NCI-H146 (cell line): ENCODE data around the gene MED15.

Experiments
- DNase-seq: peaks from one replicate; lab custom pipeline; 2025; lab: John Stamatoyannopoulos, UW

The MED15 gene

DNA sequence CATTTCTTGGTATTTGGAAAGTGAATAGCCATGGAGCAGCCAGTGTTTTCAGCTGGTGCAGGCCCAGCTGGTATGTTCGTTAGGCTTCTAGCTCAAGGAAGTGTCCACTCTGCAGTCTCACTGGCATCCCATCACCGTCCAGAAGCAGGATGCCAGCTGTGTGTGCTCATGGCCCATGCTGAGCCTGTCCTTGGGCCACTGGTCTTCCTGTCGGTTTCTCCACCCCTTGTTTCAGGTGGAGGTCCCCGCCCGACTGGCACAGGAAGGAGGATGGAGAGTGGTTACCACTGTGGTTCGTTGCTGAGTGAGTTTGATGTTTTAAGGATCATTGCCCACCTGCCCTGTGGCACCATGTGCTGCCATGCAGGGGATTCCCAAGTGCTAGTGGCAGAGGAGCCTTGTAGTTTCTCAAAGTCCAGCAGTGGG lies 63.7 kb downstream of the MED15 start:
- DNase-seq, result no peak

DNA sequence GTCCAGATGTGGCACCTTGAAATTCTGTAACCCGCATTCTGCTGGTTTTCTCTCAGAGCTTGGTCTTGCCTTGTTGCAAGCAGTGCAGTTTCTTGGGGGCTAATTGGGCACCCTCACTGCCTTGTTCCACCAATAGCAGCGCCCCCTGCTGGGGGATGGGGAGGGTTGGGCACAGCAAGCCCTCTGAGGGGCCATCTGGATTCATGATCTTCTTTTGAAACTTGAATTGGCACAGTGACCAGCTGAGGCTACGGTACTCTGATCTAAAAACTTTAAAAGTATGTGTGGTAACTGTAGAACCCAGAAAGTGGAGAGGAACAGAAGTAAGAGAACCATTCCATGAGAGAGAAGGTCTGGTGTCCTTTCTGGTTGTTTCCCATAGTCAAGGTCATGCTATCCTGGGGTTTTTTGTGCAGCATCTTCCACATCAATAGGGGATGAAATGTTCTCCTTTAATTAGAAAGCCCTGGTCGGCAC lies 64.2 kb downstream of the MED15 start:
- no peak for DNase-seq

DNA sequence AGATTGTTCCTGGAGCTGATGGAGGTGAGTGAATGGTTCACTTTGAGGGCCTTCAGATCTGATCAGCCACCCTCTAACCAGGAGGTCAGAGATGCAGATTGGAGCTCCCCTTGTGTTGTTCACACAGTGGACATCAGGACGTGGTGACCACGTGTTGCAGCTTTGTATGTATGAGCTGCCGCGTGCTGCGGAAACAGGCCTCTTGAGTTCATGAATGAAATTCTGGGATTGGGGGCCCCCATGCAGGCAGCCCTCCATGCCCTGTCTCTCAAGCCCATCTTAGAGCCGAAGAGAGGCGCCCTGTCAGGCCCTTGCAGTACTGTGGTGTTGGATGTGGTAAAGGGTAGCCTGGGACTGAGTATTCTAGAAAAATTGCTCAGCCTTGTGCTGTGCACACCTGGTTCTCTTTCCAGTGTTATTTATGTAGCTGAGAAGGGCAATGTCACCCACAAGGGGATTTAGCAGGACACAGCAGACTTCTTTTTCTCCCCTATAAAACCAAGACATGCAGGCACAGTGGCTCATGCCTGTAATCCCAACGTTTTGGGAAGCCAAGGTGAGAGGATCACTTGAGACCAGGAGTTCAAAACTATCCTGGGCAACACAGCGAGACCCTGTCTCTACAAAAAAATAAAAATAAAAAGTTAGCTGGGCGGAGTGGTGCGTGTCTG lies 64.9 kb downstream of the MED15 start:
- DNase-seq, result no peak

DNA sequence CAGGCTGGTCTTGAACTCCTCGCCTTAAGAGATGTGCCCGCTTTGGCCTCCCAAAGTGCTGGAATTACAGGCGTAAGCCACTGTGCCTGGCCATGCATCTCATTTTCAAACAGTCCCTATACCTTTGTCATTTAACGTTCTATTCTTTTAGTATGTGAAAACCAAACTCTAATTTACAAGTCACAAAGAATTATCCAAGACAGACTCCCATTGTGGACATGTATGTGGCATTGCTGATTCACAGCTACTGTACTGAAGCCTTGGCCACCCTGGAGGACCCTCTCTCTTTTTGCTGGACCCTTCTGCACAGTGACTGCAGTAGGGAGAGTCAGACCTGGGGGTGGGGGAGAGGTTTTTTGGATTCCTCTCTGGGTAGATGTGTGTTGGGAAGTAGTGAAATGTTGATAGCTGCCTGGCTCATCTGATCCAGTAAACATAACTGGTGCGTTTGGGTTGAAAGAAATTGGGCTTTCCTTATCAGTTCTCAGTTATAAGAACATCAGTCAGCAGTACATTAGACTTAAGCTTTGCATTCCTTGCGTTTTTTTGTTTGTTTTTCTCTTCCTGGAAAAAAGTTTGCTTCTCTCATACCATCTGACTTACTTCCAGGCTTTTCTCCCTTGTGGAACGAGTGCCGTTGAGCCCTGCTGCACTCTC lies 65.9 kb downstream of the MED15 start:
- DNase-seq, result no peak

DNA sequence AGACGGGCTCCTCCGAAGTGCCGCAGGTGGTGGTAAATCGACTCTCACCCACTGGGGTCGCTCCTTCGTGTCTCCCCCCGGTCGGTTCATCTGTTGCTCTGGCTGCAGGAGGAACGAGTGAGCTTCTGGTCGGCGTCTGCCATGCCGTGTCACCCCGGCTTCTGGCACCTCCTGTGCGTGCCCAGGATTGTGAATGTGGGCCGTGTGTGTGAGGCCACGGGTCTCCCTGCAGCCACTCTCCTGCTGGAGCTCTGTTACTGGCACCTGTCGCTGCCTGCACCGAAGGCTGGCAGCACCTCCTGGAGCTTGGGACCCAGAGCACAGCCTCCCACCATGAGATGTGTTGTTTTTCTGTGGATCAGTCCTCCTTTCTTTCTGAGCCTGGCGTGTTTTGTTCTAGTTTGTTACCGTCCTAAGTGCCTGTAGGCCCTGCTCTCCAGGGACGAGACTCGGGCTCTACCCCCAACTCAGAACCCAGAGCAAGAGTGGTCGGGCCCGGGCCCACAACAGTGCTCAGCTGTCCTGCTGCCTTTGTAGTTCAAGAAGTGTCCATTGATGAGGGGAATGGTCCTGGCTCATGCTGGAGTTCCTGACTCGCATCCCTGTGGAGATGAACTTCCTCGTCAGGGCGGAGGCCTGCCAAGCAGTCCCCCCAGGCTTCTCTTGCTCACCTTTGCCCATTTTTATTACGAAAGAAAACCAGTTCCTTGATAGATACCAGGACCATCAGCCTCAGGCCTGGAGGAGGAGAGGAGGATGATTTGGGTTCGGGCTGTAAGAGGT lies 66.6 kb downstream of the MED15 start:
- DNase-seq, result no peak

DNA sequence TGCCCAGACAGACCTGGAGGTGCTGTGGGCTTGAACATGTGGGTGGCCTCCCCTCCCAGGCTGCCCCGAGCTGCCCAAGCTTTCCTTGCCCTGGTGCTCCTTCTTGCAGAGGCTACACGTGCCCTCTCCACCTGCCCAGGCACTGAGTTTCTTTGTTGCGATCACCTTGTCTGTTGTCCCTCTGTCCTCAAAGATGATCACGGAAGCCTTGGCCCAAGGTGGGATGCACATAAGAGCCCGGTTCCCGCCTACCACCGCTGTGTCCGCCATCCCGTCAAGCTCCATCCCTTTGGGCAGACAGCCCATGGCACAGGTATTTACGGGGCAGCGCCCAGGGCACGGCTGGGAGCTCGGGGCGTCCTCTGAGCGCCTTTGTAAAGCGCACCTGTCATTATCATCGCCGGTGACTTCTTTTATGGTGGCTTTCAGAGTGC lies 67.5 kb downstream of the MED15 start:
- no peak for DNase-seq

DNA sequence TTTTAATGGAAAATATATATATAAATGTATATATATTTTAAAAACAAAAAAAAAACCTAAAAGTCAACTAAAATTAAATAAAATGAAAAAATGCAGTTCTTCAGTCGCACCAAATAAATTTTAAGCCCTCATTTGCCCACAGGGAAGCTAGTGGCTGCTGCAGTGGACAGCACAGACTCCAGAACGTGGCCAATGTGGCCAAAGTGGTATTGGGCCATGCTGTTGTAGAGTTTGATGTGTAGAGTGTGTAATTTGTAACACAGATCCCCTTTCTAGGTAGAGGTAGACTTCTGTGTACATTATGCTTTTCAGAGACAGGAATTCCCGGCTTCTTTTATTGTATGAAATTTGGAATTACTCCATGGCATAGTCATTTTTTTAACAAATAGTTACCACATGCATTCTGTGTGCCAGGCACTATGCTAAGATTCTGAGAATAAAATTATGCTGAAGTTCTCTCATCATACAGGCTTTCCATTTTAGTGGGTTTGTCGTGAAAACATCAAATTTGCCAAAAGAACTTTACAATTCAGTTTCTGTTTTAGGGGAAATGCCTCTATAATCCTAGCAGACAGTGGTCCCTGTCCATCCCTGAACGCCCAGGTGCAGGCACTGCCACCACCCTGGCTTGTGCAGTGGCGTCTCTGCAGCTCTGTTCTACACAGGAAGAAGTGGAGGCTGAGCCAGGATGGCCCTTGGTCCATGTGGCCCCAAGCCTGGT lies 68.5 kb downstream of the MED15 start:
- DNase-seq, result no peak

DNA sequence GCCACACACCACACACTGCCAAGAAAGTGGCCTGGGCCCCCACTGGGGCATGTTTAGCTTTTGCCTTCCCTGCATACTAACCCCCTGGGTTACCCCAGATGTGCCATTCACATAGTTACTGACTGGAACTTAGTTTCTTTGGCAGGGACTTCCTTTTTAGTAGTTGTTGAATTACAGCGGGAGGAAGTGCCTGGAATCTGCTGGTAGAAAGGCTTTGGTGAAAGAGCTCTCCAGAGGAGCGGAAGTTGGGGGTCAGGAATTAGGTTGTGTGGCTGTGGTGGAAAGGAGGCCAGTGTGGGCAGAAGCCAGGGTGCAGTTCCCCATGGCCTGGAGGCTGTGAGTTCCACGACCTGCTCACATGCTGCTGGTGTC lies 69.0 kb downstream of the MED15 start:
- no peak for DNase-seq

DNA sequence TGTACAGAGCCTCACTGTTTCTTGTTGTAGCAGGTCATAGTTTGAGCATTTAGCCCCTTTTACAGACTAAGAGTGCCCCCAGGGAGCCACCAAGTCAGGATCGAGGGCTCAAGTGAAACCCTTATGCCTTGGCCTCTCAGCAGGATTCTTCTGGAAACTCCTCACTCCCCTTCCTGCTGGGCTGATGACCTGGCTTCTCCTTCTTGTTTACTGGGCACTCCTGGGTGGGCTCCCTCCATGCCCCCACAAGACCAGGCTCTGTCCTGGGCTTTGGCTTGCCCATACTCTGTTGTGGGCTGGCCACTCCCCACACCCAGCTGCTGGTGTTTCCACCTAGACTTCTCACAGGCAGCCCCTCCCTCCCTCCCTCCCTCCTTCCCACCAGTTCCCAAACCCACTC lies 69.6 kb downstream of the MED15 start:
- no peak for DNase-seq

DNA sequence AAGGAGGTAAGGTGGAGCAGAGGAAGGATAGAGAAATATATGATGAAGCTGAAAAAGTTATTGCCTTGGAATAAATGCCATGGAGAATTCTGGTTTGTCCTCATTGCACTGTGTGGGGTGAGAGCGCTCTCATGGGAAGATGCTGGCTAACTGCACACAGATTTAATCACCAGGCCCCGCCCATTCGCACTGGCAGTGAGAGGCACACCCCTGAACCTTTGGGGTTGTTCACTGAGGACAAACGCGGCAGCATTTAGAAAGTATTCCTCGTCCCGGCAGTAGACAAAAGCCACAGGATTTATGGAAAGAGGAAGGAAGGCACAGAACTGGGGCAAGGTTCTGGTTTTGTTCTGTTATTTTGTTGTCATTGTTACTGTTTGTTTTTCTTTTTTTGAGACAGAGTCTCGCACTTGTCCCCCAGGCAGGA lies 70.2 kb downstream of the MED15 start:
- no peak for DNase-seq

DNA sequence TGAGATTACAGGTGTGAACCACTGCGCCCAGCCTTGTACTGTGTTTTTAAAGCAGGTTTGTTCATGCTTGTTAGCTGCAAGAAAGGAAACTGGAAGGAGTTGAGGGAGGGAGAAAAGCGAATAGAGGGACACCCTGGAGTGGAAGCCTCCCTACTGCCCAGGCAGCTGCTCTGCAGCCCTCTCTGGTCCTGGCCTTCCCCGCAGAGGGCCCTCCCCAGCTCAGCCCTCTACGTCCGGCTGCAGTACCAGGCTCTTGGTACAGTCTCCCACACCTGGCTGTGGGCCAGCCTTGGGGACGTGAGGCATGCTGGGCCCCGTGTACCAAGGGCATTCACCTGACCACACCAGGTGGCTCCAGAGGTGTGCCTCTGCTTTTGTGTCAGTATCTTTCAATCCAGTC lies 70.8 kb downstream of the MED15 start:
- DNase-seq, result no peak

DNA sequence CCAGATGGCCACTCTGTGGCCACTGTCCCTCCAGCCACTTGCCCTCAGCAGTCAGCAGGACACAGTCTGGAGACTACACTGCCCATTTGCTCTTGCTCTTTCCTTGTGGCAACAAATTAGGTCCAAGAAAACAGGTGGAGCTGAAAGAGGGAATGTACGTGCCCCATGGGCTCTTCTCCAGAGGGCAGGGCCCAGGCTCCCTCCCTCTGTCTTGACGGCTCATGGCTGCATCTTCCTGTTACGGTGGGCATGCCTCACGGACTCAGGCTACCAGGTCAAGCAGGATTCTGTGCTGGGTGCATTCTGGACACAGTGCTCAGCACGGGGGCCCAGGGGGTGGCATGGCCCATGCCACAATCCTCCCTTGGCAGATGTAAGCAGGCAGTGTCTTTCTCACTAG lies 71.3 kb downstream of the MED15 start:
- no peak for DNase-seq

DNA sequence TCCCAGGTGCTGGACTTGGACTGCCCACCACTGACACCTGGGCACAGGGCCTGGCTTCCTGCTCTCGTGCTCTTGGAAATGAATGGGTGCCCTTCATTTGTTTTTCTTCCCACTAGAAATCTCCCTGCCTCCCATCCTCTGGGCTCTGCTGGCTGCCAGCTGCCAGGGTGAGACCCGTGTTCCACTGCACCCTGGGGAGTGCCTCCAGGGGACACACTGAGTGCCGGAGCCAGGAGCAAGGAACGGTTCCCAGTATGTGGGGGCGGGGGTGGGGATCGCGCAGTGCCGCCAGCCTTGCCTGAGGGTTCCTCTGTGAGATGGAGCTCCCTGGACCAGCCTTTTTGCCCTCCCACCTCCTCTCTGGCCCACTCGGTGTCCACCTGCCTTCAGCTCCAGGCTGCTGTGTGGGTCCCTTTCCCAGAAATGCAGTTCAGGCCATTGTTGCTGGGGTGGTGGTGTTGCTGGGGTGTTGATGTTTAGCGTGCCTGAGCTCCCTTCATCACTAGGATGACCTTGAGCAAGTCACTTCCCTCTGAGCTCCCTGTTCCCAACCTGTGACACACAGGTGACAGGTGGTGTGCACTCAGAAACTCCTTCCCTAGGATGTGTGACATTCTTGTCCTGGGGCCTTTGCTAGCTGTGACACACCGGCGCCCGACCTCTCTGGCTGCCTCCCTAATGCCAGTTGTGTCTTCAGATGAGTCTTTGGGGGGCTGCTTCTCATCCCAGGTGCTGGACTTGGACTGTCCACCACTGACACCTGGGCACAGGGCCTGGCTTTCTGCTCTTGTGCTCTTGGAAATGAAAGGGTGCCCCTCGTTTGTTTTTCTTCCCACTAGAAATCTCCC lies 72.1 kb downstream of the MED15 start:
- no peak for DNase-seq

DNA sequence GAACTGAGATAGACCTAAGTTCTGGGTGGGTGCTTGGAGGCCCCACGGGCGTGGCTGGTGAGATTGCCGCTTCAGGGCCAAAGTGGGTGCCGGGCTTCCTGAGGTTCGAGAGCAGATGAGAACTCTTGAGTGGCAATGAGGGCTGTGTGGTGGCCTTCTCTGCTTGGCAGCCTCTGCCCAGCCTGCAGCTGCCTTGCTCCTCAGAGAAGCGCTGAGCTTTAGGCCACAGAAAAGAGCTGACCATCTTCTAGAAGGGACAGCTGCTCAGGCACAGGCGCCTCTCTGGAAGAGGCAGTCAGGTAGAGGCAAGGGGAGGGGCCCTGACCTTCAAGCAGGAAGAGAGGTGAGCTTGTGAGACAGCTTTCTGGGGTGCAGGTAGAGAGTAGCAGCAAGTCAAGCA lies 72.8 kb downstream of the MED15 start:
- DNase-seq, result no peak

DNA sequence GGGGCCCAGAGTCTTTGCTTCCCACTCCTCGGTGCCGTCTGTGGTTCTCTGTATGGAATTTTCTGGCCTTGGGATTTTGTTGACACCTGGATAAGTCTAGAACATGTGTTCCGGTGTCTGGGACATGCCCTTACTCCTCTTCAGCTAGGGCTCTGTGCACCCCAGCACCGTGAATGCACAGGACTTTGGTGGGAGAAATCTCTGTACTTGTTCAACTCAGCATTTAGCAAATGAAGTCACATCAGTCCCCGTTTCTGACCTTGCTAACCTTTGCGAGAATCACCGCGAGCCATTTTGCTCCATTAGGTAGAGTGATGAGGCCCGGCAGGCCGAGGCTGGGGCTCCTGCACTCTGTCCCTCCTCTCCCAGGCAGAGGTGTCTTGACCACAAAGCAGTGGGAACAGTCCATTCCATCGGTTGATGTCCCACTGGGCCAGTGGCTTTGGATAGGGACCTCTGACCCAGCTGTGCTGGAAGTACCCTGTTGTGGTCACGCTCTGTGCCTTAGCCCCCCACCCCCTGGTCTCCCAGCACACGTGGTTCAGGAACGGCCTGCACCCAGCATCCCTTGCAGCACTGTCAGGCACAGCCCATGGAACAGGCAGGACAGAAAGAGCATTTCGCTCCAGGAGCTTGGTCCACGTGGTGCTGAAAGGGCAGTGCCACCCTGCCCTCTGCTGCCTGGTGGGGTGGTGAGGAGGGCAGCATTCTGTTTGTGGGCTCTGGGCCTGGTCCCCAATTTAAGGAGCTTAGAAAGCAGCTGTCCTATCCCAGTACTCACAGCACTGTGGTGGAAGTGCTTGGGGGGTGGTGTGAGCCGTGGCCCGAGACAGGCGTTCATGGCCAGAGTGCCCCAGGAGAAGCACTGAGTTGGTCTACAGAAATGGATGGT lies 73.4 kb downstream of the MED15 start:
- no peak for DNase-seq

DNA sequence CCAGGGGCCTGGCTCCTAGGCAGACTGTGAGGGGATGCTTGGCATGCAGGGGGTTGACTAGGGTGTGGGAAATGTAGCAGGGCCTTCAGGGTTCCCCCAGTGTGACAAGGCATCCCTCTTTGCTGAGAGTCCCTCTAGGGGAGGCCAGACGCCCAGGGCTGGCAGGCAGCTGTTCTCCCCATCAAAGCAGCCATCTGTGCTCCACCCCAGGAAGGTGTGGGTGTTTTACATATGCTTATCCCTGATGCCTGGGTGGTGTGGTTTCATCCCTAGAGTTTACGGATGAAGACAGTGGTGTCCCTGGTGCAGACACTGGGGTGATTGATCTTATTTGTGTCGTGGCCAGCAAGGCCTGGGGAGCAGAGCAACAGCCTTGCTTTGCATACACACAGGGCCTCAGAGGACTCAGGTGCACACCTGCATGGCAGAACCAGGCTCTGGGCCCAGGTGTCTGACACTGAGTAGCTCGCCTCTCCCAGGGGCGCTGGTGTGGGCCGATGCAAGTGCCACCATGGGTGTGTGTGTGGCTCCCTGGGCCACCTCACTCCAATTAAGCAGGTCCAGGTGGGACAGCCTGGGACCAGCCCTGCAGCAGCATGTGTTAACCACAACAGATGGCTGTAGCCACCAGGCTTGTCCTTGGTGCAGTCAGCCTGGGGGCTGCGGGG lies 74.2 kb downstream of the MED15 start:
- no peak for DNase-seq

DNA sequence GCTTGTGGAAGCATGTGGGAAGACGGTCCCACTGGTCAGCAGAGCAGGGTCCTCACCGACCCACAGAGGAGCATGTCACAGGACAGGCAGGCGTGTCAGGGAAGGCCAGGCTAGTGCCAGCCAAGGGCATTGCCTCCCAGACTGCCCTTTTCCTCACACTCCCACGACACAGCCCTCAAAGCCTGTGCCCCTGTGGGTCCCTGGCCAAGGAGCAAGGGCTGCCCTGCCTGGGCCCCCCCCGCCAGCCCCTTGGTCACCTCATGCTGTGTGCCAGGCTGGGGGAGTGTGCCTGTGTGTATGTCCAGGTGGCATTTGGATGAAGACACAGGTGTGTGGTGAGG lies 74.7 kb downstream of the MED15 start:
- no peak for DNase-seq

DNA sequence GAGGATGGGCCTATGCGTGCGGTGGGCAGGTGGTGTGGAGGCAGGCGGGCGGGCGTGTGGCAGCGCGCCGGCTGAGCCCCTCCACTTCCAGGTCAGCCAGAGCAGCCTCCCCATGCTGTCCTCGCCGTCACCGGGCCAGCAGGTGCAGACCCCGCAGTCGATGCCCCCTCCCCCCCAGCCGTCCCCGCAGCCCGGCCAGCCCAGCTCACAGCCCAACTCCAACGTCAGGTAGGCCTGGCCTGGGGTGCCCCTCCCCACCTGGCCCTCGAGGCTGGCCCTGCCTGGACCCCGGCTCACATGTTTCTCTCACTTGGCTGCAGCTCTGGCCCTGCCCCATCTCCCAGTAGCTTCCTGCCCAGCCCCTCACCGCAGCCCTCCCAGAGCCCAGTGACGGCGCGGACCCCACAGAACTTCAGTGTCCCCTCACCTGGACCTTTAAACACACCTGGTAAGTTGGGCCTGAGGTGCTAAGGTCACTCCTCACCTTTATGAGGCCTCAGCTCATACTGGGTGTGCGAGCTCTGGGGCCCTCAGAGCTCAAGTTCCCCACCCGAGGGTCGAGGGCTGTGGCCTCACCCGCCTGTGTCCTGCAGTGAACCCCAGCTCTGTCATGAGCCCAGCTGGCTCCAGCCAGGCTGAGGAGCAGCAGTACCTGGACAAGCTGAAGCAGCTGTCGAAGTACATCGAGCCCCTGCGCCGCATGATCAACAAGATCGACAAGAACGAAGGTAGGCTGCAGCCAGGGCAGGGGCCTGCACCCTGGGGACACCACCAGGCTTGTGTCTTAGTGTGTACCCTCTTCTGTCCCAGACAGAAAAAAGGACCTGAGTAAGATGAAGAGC lies 75.3 kb downstream of the MED15 start:
- no peak for DNase-seq

DNA sequence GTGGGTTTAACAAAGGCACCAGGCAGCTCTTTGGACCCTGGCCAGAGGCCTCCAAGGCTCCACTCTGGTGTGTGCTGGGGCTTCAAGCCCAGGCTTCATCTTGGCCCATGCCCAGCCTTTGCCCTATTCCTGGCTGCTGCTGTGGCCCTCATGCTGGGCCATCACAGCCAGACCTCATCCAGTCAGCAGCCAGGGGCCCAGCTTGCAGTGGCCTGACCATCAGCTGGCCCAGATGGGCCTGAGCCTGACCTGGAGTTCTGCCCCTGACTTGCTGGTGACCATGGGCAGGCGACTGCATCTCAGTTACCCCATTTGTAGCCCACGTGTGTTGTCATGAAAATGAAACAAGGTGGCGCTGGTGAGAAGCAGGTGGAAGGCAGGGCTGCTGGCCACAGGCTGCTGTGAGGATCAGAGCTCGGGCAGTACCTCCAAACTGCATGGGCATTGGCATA lies 76.1 kb downstream of the MED15 start:
- DNase-seq, result no peak
